NCI-H1436 treated with DMSO at 0.1 percent for 48 hours (cell line): ENCODE measurements around the gene MYO9A.
"Not testable (repeated sequence)": the region's sequence is repeated elsewhere in the genome, so short reads cannot be mapped to it uniquely, and the experiment has no call there.

ENCODE experiments used
- DNase-seq: peaks from one replicate; lab custom pipeline; 2025; lab: John Stamatoyannopoulos, UW

The MYO9A gene

GRCh38 chr15:72092691-72093090 is 25.3 kb downstream of the MYO9A start:
- no peak for DNase-seq

- no peak for DNase-seq
Measured at GRCh38 chr15:72092006-72092405, 25.9 kb downstream of the MYO9A start.

DNA sequence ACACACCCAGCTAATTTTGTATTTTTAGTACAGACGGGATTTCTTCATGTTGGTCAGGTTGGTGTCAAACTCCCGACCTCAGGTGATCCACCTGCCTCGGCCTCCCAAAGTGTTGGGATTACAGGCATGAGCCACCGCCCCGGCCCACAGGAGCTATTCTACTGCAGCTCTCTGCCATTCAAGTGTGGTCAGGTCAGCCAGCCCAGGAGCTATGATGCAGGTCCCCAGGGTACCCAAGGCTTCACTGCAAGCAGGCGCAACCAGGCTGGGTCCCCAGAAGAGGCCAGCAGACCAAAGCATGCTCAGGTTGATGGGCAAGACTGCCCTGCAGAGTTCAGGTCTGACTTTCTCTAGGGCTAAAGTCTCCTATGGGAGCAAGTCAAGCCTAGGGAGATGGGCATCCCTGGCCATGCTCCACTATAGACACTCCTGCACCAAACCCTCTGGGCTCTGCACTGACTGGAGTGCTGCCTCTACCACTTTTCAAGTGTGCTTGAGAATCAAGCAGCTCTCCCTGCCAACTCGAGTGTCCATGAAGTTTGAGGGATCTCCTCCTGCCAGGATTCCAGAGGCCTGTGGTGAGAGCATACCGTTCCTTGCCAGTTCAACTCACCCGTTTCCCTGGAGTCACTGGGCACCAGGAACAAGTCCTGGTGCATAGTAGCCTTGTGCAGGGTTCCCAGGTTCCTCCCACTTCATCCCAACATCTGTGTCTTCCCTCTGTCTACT is 30.9 kb downstream of the MYO9A start:
- no peak for DNase-seq

GRCh38 chr15:72086010-72086697 is 31.8 kb downstream of the MYO9A start:
- no peak for DNase-seq

DNA sequence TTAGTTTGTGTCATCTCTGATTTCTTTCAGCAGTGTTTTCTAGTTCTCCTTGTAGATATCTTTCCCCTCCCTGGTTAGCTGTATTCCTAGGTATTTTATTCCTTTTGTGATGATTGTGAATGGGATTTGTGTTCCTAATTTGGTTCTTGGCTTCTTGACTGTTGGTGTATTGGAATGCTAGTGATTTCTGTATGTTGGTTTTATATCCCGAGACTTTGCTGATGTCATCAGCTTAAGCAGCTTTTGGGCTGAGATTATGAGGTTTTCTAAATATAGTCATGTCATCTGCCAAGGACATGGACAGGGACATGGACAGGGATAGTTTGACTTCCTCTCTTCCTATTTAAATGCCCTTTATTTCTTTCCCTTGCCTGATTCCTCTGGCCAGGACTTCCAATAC is 35.8 kb downstream of the MYO9A start:
- no peak for DNase-seq

GRCh38 chr15:72078887-72079286 is 39.1 kb downstream of the MYO9A start:
- no peak for DNase-seq

- no peak for DNase-seq
Measured at GRCh38 chr15:72077950-72078349, 40.0 kb downstream of the MYO9A start.

DNA sequence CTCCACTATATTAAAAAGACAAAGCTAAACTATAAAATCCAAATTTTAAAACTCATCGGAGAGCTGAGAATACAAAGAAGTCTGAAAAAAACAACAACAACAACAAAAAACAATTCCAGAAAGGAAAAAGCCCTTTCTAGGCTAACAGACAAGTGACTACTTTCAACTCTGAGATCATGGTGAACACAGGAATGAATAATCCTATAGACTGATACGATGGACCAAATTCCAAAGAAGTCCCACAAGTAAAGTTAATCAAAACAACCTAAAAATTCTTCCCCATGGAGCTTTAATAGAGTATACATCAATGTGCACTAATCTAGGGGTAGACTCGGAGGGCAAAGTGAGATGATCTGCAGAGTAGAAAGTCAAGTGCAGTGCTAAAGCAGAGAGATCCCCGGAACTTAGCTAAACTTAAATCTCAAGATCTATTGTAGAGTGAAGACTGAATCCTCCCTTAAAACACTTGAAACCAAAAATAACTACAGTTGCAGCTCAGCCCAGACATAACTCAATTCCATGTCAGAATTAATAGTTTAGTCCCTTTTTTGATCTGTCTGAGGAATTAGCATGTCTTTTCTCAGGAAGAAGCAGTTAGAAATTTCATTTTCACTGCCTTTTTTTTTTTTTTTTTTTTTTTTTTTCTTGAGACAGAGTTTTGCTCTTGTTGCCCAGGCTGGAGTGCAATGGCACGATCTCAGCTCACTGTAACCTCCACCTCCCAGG is 43.5 kb downstream of the MYO9A start:
- DNase-seq, result no peak

DNA sequence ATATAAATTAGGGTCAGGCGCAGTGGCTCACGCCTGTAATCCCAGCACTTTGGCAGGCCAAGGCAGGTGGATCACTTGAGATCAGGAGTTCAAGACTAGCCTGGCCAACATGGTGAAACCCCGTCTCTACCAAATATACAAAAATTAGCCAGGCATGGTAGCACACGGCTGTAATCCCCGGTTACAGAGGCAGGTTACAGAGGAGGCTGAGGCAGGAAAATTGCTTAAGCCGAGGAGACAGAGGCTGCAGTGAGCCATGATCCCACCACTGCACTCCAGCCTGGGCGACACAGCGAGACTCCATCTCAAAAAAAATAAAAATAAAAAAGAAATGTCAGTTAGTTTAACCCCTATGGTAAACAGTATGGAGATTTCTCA is 46.5 kb downstream of the MYO9A start:
- DNase-seq, result not testable (repeated sequence)

- no peak for DNase-seq
Measured at GRCh38 chr15:72070817-72071447, 47.0 kb downstream of the MYO9A start.

DNA sequence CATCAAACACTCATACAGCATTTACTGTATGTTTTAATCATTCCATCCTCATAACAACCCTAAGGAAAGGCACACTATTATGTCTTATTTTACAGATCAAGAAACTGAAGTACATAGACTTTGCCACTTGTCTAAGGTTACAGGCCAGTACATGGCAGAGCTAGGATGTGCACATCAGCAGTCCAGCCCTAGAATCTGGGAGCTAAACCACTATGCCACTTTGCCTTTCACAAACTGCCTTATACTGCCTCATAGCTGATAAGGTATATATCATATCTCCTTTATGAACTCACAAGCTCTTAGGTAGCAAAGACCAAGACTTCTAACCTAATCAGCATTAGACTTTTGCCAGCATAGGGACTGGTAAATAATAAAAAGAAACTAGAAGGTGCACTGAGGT is 49.1 kb downstream of the MYO9A start:
- DNase-seq, result no peak

DNA sequence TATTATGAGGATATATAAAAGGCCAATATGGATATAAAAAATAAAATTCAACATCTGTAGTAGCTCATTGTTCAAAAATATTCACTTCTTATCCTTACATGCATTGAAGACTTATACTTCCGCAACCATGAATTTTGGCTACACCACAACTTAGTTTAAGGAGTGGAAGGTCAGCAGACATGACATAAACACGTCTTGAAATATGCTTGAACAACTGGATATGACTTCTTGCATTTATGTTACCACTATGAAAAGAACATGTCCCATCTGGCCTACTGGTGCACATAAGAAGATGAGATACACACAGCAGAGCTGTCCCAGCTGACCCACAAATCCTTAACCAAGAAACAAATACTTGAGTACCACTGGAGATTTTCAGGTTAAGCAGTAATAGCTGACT is 52.1 kb downstream of the MYO9A start:
- DNase-seq, result no peak

DNA sequence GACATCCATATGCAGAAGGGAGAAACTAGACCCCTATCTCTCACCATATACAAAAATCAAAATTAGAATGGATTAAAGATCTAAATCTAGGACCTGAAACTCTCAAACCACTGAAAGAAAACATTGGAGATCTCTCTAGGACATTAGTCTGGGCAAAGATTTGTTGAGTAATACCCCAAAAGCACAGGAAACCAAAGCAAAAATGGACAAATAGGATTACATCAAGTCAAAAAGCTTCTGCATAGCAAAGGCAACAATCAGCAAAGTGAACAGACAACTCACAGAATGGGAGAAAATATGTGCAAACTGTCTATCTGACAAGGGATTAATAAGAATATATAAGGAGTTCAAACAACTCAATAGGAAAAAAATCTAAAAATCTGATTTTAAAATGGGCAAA is 54.8 kb downstream of the MYO9A start:
- DNase-seq, result no peak

DNA sequence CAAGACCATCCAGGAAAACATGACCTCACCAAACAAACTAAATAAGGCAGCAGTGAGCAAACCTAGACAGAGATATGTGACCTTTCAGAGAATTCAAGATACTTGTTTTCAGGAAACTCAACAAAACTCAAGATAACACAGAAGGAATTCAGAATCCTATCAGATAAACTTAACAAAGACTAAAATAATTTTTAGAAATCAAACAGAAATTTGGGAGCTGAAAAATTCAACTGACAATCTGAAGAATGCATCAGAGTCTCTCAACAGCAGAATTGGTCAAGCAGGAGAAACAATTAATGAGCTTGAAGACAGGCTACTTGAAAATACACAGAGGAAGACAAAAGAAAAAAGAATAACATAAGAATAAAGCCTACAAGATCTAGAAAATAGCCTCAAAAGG is 55.6 kb downstream of the MYO9A start:
- no peak for DNase-seq

GRCh38 chr15:72060687-72061250 is 57.2 kb downstream of the MYO9A start:
- no peak for DNase-seq

GRCh38 chr15:72058585-72058984 is 59.4 kb downstream of the MYO9A start:
- DNase-seq, result no peak

- DNase-seq, result no peak
Measured at GRCh38 chr15:72057548-72058091, 60.3 kb downstream of the MYO9A start.

DNA sequence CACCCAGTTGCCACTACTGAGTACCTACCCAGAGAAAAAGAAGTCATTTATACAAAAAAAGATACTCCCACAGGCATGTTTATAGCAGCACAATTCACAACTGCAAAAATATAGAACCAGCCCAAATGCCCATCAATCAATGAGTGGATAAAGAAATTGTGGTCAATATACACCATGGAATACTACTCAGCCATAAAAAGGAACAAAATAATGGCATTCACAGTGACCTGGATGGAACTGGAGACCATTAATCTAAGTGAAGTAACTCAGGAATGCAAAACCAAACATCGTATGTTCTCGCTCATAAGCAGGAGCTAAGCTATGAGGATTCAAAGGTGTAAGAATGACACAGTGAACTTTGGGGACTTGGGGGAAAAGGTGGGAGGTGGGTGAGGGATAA is 61.7 kb downstream of the MYO9A start:
- not testable (repeated sequence) for DNase-seq

GRCh38 chr15:72053297-72053696 is 64.7 kb downstream of the MYO9A start:
- not testable (repeated sequence) for DNase-seq

DNA sequence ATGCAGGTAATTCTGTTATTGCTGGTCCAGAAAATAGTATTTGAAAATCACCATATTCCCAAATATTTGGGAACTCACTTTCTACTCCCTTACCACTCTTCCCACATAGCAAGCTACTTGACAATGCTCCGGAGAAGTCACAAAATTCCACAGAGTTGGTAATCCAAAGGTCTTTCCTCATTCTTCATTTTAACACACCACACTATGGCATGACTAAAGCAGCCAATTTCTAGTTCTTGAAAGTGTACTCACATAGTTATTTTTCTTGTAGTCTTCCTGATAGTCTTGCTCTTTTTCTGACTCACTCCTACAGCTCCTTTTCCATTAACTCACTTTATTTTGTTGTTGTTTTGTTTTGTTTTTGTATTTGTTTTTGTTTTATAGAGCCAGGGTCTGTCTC is 67.2 kb downstream of the MYO9A start:
- DNase-seq, result no peak

- DNase-seq, result no peak
Measured at GRCh38 chr15:72047020-72047419, 70.9 kb downstream of the MYO9A start.

- DNase-seq, result no peak
Measured at GRCh38 chr15:72044956-72045355, 73.0 kb downstream of the MYO9A start.
